Occipital lobe (tissue), 2 donors: Measurements from ENCODE around the gene TSPAN18. TPM values are rescaled to one million over a fixed set of nuclear protein-coding genes. Genes with fewer than 3 reads are reported as not detected.

ENCODE experiments used
- DNase-seq: peaks from one replicate; lab custom pipeline; 2025; lab: John Stamatoyannopoulos, UW
- total RNA-seq: library from RNA; depleted of rRNA; stranded (reverse); fragments of >200 nt; gene quantifications from one replicate; pipeline ENCODE4 v1.2.3, GENCODE V29; 2014

Gene TSPAN18
- total RNA-seq, 1 donor from 2014 or later = 19.7 TPM

DNA sequence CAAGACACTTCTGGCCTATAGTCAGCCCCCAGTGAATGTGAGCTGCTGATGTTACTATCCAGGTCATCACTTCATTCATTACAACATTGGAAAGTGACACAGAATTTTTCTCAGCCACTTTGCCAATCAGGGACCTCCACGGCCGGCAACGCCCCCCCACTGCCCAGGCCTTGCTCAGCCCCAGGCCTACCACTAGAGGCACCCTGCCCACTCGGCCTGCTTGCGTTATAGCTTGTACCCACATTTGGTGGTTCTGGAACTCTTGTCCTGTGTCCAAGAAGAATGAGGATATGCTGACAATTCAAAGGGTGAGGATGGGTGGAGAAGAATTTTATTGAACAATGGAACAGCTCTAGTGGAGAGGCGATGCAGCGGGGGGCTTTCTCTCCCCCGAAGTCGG lies 96.2 kb downstream of the TSPAN18 start:
- no peak for DNase-seq

DNA sequence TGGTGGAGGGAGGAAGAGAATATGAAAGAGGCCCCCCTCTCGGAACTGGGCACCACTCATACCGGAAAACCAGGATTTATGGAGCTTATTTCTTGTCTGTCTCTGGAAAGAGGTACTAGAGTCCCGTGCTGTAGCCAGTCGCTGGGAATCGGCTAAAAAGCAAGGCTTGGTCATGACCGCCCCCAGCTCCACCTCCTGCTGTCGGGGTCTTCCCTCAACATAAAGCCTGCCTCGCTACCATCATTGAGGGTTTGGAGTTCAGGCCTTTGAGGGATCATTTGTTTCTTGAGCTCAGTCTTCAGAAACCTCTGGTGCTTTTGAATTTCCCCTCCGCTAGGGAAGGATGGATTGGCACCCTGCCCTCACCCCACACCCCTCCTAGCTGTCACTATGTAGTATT lies 97.1 kb downstream of the TSPAN18 start:
- no peak for DNase-seq

DNA sequence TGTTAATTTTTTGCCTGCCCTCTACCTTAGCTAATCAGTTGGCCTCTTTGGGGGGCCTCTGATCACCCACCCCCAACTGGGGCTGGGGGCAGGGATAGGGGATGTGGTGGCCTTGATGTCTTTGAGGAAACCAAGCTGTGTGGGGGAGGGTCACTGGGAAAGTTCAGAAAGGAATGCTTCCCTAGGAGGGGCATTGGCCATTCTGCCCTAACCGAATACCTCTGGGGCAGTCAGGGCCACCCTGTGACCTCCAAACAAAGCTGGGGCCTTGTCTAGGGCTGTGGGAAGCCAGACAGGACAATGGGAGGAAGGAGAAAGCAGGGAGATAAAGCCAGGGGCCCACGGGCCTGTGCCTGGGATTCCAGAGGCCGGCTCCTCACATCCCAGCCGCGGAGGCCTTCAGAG lies 97.5 kb downstream of the TSPAN18 start:
- no peak for DNase-seq

DNA sequence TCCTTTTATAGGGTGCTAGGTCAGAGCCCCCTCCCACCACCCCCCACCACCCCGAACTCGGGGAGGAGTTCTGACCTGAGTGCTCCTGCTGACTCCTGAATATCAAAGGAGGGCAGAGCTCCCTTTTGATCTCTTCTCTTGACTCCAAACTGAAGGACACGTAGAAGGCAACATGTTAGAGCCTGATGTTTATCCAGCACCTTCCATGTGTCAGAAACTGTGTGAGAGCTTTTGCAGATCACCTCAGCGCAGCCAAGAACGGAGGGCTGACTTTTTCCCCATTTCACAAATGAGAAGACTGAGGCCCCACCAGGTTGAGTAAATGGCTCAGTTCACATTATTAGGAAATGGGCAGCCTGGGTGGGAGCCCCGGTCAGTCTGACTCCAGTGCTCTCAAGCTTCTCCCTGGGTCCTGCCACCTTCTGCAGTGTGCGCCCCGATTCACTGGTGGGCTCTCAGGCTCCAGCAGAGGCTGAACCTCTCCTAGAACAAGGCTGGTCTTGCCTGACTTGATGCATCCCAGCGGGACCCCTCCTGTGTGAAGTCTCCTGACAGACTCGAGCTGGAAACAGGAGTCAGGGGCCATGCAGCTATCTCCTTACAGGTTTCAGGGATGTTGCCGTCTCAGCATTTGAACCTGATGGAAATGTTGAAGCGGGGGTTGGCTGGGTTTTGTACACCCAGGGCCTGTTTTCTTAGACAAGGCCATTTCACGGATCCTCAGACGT lies 98.5 kb downstream of the TSPAN18 start:
- DNase-seq = no peak

DNA sequence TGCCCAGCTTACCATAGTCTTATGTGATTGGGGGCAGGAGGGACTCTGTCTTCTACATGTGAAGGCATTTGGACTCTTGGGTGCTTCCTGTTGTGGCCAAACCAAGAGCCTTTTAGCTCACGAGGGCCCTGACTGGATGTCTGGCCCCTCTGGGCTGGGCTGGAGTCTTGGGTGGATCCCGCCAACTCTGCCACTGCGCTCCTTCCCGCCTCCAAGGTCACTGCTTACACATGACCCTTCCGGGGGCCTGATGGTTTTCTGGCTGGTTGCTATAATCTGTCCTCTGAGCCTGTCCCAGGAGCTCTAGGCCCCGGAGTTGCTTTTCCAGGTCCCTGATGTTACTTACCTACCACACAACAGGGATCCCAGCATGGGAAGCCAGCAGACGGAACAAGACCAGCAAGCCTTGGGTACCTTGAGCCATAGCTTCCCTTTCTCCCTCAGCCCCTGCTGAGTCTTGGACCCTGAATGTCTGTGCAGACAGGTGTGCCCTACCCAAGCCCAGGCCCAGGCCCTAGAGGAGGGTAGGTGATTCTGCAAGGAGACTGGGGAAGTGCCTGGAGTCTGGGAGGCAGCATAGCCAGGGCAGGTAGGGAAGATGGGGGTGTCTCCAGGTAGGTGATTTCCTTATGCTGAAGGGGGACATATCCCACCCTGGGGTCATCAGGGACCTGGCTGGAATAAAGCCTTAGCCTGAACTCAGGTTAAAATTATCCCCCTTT lies 100.3 kb downstream of the TSPAN18 start:
- DNase-seq = no peak

DNA sequence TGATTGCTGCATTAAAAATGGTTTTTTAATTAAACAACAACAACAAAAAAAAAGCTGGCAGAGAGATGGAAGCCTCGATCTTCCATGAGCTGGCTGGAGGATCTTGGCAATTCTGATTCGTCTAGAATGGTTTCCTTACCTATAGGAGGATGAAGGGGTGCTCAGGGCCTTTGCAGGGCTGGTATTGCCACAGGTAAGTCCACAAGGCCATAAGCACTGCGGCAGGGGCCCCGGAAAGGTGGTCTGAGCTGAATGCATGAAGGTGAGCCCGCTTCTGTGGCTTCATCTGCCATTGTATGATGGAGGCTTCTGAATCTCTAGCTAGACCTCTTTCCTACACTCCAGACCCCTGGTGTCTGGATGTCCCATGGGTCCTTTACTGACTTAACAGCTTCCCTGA lies 101.5 kb downstream of the TSPAN18 start:
- no peak for DNase-seq

DNA sequence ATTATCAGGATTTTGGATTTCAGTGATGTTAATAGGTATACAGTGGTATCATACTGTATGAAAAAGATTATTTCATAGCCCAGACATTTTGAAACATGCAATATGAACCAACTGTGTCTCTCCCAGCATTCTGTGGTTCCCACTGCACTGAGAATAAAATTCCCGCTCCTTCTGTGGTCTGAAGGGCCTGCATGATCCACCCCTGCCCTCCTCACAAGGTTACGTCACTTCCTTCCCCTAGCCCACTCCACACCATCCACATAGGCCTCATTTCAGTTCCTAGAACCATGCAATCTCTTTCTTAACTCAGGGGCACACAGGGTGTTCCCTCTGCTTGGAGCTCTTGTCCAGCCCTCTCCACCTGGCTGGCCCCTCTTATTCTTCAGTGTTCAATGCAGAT lies 103.1 kb downstream of the TSPAN18 start:
- no peak for DNase-seq

DNA sequence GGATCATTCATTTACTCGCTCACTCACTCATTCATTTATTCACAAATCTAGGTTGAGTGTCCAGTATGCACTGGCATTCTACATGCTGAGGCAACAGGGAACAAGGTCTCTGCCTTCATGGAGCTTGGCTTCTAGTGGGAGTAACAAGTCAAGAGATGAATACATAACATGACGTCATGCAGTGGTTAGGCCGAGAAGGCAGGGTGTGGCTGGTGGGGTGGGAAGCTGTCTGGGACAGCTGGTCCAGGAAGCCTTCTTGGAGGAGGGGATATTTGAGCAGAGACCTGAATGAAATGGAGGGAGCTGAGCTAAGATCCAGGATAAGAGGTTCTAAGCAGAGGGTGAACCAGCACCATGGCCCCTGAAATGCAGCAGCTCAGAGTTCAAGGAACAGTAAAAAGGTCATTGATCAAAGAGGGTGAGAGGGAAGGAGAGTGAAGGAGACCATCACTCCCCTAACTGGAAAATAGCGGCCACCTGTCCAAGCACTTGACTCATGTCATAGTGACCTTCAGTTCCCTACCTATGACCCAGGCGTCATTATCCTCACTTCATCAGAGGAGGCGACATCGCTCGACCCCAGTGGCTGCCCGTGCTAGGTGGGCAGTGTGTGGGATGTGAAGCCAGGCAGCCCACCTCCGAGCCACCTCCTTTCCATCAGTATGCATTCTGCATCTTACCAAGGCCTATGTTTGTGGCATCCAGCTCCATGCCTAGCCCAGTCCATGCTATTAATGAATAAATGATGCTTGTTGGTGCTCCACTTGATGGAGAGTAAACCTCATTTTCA lies 105.0 kb downstream of the TSPAN18 start:
- no peak for DNase-seq

DNA sequence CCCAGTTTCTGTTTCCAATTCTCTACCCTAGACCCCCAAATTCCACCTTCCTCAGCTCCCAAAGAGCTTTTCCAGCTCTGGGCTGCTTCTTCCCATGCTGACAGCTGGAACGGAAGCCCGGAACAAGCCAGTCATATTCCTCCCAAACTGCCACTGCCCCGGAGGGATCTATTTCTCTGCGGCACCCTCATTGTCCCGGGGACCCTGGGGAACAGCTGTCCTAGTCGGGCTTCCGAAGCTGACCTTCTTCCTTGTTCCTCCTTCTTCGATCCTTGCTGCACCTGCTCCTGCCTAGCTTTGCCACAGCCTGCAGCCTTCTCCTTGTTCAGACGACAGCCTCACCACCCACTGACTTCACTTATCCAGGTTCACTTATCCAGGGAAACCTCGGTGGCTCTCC lies 105.7 kb downstream of the TSPAN18 start:
- no peak for DNase-seq

DNA sequence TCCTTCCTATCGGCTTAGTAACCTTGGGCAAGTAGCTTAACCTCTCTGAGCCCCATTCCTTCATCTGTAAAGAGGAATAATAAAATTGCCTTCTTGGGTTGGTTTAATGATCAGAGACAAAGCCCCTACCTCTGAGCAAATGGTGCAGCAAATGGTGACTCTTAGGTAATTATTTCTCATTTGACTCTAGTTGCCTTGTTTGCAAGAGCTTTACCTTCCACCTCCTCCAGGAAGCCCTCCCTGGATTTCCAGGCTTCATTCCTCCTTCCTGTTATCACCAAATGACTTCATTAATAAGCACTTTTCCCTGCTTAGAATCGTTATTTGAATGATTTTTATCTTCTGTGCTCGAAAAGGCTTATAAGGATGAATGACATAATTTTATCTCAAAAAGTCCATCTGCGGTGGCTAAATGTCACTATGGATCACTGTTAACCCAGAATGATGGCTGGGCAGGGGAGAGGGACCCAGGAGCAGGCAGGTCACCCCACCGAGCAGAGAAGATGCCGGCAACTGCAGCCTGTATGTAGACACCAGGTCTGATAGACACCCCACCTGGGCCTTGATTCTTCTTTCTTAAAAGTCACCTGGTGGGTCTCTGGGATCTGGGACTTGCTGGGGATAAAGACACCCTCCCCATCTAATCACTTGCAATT lies 106.6 kb downstream of the TSPAN18 start:
- no peak for DNase-seq

DNA sequence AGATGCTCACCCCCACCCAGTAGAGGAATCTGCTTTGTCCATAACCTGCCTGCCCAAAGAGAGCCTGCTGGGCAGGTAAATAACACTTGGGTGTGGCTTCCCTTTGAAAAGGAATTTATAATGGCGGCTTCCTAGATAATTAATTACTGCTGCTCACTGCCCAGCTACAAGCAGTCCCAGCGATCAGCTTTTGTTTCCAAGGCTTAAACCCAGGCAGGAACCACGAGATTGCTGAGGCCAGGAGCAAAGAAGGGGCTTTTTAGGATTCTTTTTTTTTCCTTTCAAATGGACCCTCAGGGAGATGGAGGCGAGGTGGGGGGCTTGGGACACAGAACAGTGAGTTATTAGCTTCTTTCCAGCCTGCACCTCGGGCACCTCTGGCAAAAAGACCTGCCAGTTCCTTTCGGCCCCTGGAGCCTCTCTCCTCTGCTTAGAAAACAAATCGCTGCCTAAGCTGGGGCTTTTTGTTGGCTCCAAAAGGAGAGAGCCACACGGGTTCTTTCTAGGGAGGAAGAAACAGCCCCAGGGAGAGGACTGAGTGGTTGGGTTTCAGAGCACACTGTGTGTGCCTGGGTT lies 107.2 kb downstream of the TSPAN18 start:
- DNase-seq = no peak

DNA sequence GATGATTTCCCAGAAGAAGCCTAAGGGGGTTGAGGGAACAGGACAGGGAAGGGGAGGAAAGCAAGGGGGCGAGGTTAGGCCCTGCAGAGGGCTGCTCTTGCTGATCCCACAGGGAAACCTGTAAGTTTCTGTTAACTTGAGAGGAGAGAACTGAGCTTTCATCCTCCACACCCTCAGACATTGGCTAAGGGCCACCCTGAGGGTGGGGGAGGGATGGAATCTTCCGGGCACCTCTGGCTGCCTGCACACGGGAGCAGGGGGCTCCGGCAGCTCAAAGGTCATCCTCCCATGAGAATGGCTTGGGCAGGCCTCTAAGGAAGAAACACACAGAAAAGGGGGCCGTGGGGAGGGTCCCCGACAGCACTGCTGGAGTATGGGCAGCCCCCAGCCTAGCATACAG lies 108.1 kb downstream of the TSPAN18 start:
- DNase-seq = no peak

DNA sequence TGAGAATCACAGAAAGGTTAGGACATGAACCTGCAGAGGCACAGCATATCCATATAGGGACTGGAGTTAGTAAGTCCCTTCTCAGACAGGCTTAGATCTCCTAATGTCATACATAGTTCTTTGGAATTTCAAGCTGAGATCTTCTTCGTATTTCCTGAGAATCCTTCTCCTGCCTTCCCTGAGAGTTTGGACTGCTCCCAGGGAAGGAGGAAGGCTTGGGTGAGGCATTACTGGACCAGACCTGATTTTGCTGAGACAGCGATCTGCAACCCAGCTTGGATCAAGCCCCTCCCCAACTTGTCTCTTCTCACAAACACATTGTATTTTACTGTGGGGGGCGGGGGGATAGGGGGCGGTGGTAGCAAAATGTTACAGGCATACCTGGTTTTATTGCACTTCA lies 108.5 kb downstream of the TSPAN18 start:
- no peak for DNase-seq

DNA sequence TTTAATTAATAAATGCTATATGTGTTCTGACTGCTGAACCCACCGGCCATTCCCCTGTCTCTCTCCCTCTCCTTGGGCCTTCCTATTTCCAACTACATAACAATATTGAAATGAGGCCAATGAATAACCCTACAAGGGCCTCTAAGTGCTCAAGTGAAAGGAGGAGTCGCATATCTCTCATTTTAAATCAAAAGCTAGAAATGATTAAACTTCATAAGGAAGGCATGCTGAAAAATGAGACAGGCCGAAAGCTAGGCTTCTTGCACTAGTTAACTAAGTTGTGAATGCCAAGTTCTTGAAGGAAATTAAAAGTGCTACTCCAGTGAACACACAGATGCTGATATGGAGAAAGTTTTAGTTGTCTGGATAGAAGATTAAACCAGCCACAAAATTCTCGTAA lies 109.2 kb downstream of the TSPAN18 start:
- DNase-seq = no peak

DNA sequence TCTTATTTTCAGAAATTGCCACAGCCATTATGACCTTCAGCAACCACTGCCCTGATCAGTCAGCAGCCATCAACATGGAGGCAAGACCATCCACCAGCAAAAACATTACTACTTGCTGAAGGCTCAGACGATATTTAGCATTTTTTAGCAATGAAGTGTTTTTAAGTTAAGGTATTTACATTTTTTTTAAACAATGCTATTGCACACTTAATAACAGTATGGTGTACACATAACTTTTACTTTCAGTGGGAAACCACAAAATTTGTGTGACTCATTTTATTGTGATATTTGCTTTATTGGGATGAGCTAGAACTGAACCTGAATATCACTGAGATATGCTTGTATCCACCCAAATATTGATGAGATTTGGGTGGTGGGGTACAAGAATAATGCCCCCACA lies 110.9 kb downstream of the TSPAN18 start:
- DNase-seq = no peak

DNA sequence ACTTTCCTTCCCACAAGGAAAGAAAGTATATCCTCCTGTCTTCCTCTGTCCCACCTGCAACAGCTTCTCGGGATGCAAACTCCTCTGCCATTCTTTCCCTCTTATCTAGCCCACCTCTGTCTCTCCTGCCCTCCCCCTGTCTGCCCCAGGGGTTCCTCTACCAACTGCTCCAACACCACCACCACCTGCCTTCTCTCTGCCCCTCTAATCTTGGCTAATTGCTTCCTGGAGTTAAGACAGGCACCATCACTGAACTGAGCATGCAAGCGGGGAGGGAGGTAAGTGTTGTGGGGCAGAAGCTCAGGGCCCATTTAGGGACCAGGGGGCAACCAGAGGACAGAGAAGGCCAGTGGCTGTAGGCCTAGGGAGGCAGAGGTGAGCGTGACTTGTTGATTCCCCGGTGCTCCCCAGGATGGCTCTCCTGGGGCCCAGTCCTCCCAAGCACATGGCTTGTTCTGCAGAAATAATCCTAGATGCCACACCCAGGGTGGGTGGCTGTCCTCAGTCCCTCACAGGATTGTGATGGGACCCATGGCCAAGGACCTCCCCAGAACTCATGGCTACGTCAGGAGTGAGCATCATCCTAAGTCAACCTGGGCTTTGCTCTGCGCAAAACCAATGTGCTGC lies 112.8 kb downstream of the TSPAN18 start:
- no peak for DNase-seq

DNA sequence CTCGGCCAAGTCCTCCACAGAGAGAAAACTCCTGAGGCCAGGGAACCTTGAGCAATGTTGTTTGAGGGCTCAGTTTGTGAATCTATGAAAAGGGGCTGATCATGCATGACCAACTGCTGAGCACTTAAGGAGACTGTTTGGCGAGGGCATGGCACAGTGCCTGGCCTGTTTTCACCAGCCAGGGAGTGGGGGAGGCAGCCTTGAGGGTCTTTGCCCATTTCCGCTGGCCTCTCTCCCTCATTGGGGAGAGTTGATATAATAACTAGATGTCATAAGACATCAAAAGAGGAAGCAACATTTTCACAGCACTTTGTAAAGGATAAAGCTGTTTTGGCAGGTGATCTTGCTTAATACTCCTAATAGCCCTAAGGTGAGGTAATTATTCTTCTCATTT lies 113.3 kb downstream of the TSPAN18 start:
- no peak for DNase-seq

DNA sequence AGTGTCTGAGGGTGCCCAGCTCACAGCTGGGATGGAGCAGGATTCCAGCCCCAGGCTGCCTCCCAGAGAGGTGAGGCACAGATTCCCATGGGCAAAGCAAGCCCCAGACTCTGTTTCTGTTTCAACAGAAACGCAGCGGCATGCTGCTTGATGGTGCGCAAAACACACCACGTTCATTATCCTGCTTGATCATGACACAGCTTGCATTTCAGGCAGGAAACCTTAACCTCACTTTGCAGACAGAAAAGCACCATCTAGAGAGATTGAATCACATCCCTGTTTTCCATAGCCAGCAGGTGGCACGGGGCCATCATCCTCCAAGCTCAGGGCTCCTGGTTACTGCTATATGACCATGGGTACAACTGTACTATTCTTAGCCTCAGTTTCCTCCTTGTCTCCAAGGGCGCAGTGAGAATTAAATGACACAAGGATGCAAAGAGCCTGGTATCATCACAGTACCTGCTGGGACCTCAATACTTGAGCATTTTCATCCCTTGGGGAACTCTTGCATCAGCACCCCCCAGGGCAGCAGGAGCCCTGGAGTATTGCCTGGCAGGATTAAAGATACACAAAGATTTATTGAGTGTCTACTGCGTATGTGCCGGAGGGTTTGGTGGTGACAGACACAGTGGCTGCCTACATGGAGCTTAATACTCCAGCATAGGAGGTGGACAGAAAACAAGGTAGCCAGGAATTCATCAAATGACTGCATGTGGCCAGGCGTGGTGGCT lies 113.9 kb downstream of the TSPAN18 start:
- no peak for DNase-seq

DNA sequence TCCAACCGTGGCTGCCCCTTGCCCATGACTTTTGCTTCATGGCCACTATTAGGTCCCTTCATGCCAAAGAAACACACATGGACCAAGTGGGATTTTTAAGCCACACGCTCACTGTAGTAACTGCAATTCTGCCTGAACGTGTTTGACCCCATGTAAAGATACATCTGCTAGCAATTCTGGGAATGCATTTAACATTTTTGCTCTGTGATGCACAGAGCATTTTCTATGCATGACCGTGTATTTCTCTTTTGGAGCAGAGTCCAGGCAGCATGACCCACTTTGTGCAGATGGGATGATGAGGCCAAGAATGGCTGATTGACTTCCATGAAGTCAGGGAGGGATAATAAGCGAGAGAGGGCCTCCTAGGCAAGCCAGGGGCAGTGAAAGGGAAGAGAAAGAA lies 115.5 kb downstream of the TSPAN18 start:
- DNase-seq = no peak

DNA sequence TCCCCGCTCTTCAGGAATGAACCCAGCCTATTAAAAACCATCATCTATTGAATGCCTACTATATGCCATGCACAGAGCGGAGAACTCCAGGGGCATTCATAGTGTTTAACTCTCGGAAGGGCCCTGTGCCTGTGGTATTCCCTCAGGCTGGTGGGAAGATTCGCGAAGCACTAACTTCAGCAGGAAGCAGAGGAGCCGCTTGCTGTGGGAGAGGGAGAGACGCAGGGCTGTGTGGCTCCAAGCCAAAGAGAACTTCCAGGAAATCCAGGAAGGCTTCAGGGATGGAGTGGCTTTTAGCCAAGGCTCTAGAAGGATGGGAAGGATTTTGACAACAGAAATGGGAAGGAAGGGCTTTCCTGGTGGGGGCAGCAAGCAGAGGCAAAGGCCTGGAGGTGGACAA lies 120.1 kb downstream of the TSPAN18 start:
- no peak for DNase-seq
